Epithelial cell of proximal tubule (primary cell): ENCODE results near the gene ZNF735. TPM values are rescaled to one million over a fixed set of nuclear protein-coding genes. Genes with fewer than 3 reads are reported as not detected.
"Not testable (repeated sequence)": the region's sequence is repeated elsewhere in the genome, so short reads cannot be mapped to it uniquely, and the experiment has no call there.

Experiments
- DNase-seq: peaks from one replicate; pipeline ENCODE4 v3.0.0-alpha.2; 2011; ENCODE audit warnings: low read depth
- H3K4me3 ChIP-seq: 2 replicates; pipeline ENCODE4 v1.5.1; 2011; ENCODE audit warnings: low read depth, mild to moderate bottlenecking, low read length
- CTCF ChIP-seq: conservative IDR thresholded peaks from 2 replicates; pipeline ENCODE4 v1.5.1; 2012; ENCODE audit warnings: low read depth, mild to moderate bottlenecking, low read length
- total RNA-seq: library from RNA; depleted of rRNA; stranded (reverse); fragments of >200 nt; gene quantifications from 2 replicates; pipeline ENCODE4 v1.2.3, GENCODE V29; 2015

Gene ZNF735
- total RNA-seq, 1 donor from 2014 or later: not detected

GRCh38 chr7:64183126-64183742 is 23.8 kb upstream of the ZNF735 start:
- H3K4me3 ChIP-seq: no peak overlapping the region
- peak; percentile 31 for TF ChIP-seq CTCF
- DNase-seq: no peak

GRCh38 chr7:64183827-64184372 is 23.1 kb upstream of the ZNF735 start:
- TF ChIP-seq CTCF: no peak
- no peak overlapping the region for H3K4me3 ChIP-seq
- no peak for DNase-seq

GRCh38 chr7:64184376-64184775 is 22.6 kb upstream of the ZNF735 start:
- TF ChIP-seq CTCF: no peak
- H3K4me3 ChIP-seq: no peak overlapping the region
- no peak for DNase-seq

- no peak overlapping the region for H3K4me3 ChIP-seq
- TF ChIP-seq CTCF: no peak
- no peak for DNase-seq
These were observed 19.6 kb upstream of the ZNF735 start for GRCh38 chr7:64187408-64187807.

GRCh38 chr7:64192148-64192704 is 14.8 kb upstream of the ZNF735 start:
- no peak overlapping the region for H3K4me3 ChIP-seq

GRCh38 chr7:64192775-64193174 is 14.2 kb upstream of the ZNF735 start:
- no peak for TF ChIP-seq CTCF
- no peak overlapping the region for H3K4me3 ChIP-seq
- no peak for DNase-seq

More at GRCh38 chr7:64192148-64192704, 14.8 kb upstream of the ZNF735 start:
- no peak for TF ChIP-seq CTCF
- DNase-seq: no peak

GRCh38 chr7:64219710-64220298 is 12.8 kb downstream of the ZNF735 start:
- DNase-seq, H3K4me3 ChIP-seq: not testable (repeated sequence)
